Epithelial cell of proximal tubule (primary cell): ENCODE data around the gene KDM3A. TPM values are rescaled to one million over a fixed set of nuclear protein-coding genes. Genes with fewer than 3 reads are reported as not detected.

Source experiments
- DNase-seq: peaks from one replicate; pipeline ENCODE4 v3.0.0-alpha.2; 2011; ENCODE audit warnings: low read depth
- H3K4me3 ChIP-seq: 2 replicates; pipeline ENCODE4 v1.5.1; 2011; ENCODE audit warnings: low read depth, mild to moderate bottlenecking, low read length
- total RNA-seq: library from RNA; depleted of rRNA; stranded (reverse); fragments of >200 nt; gene quantifications from 2 replicates; pipeline ENCODE4 v1.2.3, GENCODE V29; 2015
- TF ChIP-seq, protein P1 (sequence below): conservative IDR thresholded peaks from 2 replicates; pipeline ENCODE4 v1.5.1; 2012; ENCODE audit warnings: low read depth, mild to moderate bottlenecking, low read length

The KDM3A gene
- total RNA-seq, 1 donor from 2014 or later, result 14.5 TPM

DNA sequence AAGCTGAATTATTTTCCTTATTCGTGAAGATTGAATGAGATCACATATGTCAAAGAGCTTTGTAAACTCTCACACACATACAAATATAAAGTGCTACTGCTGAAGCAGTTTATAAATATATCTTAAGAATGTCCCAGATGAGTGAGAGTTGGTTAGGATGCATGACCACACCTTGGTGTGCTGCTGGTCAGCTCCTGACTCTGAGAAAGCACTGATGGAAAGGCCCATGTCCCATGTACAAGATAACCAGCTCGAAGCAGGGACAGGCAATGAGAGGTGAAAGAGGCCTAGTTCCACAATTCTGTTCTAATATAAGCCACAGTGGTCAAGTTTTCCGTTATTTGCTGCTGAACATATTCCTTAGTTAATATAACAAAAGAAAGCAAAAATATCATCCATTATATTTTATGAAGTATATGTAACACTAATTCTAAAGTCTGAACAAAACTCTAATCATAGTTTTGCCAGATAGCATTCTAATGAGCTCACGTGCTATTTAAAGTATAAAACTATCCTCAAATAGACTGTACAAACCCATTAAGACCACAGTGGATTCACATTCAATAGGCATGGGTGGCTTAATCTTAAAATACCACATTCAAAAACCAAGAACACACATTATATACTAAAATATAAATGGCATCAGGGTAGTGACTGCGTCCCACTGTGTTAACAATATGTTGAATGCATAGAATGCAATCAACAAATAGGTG is 72.9 kb downstream of the KDM3A start:
- no peak overlapping the region for H3K4me3 ChIP-seq
- DNase-seq, result no peak
- TF ChIP-seq, protein P1, sequence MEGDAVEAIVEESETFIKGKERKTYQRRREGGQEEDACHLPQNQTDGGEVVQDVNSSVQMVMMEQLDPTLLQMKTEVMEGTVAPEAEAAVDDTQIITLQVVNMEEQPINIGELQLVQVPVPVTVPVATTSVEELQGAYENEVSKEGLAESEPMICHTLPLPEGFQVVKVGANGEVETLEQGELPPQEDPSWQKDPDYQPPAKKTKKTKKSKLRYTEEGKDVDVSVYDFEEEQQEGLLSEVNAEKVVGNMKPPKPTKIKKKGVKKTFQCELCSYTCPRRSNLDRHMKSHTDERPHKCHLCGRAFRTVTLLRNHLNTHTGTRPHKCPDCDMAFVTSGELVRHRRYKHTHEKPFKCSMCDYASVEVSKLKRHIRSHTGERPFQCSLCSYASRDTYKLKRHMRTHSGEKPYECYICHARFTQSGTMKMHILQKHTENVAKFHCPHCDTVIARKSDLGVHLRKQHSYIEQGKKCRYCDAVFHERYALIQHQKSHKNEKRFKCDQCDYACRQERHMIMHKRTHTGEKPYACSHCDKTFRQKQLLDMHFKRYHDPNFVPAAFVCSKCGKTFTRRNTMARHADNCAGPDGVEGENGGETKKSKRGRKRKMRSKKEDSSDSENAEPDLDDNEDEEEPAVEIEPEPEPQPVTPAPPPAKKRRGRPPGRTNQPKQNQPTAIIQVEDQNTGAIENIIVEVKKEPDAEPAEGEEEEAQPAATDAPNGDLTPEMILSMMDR, result no peak

GRCh38 chr2:86518481-86518880 is 77.3 kb downstream of the KDM3A start:
- H3K4me3 ChIP-seq, result no peak overlapping the region
- TF ChIP-seq, protein P1, result peak; percentile 61
- no peak for DNase-seq

- DNase-seq, result no peak
- TF ChIP-seq, protein P1, result no peak
Observed at GRCh38 chr2:86519349-86519748, 78.2 kb downstream of the KDM3A start.

DNA sequence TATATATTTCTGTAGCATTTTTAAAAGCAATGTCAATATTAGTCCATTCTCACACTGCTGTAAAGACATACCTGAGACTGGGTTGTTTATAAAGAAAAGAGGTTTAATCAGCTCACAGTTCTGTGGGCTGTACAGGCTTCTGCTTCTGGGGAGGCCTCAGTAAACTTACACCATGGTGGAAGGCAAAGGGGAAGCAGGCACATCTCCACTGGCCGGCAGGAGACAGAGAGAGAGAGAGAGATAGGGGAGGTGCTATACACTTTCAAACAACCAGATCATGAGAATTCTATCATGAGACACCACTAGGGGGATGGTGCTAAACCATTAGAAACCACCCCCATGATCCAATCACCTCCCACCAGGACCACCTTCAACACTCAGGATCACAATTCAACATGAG is 79.0 kb downstream of the KDM3A start:
- TF ChIP-seq, protein P1, result peak; percentile 8
- H3K4me3 ChIP-seq, result no peak overlapping the region
- no peak for DNase-seq

More at GRCh38 chr2:86519349-86519748, 78.2 kb downstream of the KDM3A start:
- H3K4me3 ChIP-seq, result no peak overlapping the region

- TF ChIP-seq, protein P1, result no peak
- DNase-seq, result no peak
- no peak overlapping the region for H3K4me3 ChIP-seq
Observed at GRCh38 chr2:86521922-86522321, 80.8 kb downstream of the KDM3A start.

- TF ChIP-seq, protein P1, result no peak
- H3K4me3 ChIP-seq, result no peak overlapping the region
- no peak for DNase-seq
Observed at GRCh38 chr2:86522711-86523110, 81.5 kb downstream of the KDM3A start.

DNA sequence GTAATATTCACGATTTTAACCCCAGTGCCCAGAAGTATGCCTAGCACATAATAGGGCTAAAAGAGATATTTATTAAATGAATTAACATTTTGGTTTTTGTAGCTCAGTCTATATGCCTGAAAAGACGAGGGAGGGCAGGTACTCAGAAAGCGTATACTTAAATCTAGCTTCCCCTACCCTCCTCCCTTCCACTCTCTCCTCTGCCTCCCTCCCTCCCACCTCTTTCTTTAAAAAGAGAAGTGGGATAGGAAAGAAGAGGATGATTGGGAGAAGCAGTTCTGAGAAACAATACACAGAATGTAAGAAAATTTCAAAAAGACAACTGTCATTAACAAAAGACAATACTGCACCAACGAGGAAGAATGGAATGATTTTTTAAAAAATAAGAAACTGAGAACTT is 82.3 kb downstream of the KDM3A start:
- H3K4me3 ChIP-seq, result no peak overlapping the region
- DNase-seq, result no peak
- TF ChIP-seq, protein P1, result no peak
